Nephron progenitor cell (in vitro differentiated cells): ENCODE measurements around the gene SLC16A9.
"Not testable (repeated sequence)": the region's sequence is repeated elsewhere in the genome, so short reads cannot be mapped to it uniquely, and the experiment has no call there.

Source experiments
- DNase-seq: peaks from one replicate; pipeline ENCODE4 v3.0.0; 2021
- H3K27ac Mint-ChIP-seq: 2 replicates; pipeline ENCODE4 v1.8.0; 2021; ENCODE audit warnings: mild to moderate bottlenecking, moderate library complexity, mixed read lengths
- H3K27me3 Mint-ChIP-seq: 2 replicates; pipeline ENCODE4 v1.8.0; 2021; ENCODE audit warnings: mild to moderate bottlenecking, low read depth, mixed read lengths; ENCODE audit not compliant: poor library complexity
- H3K36me3 Mint-ChIP-seq: 2 replicates; pipeline ENCODE4 v1.8.0; 2021; ENCODE audit warnings: low read depth, mixed read lengths
- H3K4me1 Mint-ChIP-seq: 2 replicates; pipeline ENCODE4 v1.8.0; 2021; ENCODE audit warnings: mixed read lengths
- H3K4me3 Mint-ChIP-seq: 2 replicates; pipeline ENCODE4 v1.8.0; 2021; ENCODE audit warnings: mild to moderate bottlenecking, moderate library complexity, mixed read lengths
- H3K9me3 Mint-ChIP-seq: 2 replicates; pipeline ENCODE4 v1.8.0; 2021; ENCODE audit warnings: mild to moderate bottlenecking, moderate library complexity, mixed read lengths
- TF ChIP-seq, protein P1 (sequence below): fragments of 200-600 bp; sonication (generic); IDR thresholded peaks from 2 replicates; pipeline ENCODE4 v1.5.0; 2021; ENCODE audit warnings: antibody characterized with exemption

Gene SLC16A9

GRCh38 chr10:59750155-59750945, 40.7 kb upstream of the SLC16A9 start:
- TF ChIP-seq, protein P1, sequence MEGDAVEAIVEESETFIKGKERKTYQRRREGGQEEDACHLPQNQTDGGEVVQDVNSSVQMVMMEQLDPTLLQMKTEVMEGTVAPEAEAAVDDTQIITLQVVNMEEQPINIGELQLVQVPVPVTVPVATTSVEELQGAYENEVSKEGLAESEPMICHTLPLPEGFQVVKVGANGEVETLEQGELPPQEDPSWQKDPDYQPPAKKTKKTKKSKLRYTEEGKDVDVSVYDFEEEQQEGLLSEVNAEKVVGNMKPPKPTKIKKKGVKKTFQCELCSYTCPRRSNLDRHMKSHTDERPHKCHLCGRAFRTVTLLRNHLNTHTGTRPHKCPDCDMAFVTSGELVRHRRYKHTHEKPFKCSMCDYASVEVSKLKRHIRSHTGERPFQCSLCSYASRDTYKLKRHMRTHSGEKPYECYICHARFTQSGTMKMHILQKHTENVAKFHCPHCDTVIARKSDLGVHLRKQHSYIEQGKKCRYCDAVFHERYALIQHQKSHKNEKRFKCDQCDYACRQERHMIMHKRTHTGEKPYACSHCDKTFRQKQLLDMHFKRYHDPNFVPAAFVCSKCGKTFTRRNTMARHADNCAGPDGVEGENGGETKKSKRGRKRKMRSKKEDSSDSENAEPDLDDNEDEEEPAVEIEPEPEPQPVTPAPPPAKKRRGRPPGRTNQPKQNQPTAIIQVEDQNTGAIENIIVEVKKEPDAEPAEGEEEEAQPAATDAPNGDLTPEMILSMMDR = no peak
- DNase-seq = no peak
- no peak overlapping the region for H3K4me3 Mint-ChIP-seq

DNA sequence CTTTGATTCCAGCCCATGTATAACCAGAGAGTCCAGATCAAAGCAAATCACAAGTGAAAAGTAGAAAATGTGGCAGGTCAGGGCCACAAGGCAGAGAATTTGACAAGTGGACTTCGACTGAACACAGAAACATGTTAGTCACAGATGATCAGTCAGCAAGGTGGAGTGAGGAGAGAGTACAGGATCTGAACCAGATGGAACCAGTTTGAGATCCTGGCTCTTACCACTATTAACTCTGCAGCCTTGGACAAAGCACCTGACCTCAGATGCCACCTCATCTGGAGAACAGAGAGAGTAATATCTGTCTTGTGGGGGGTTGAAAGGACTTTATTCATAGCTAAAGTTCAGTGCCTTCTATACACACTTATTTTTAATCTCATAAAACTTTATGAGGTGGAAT, 39.2 kb upstream of the SLC16A9 start:
- H3K9me3 Mint-ChIP-seq = peaks cover 7% of the 10 kb centered on the region
- H3K4me3 Mint-ChIP-seq = no peak overlapping the region
- TF ChIP-seq, protein P1 = no peak
- DNase-seq = no peak
- peaks cover 14% of the 10 kb centered on the region for H3K27me3 Mint-ChIP-seq
- H3K36me3 Mint-ChIP-seq = no peaks in the 10 kb centered on the region
- H3K27ac Mint-ChIP-seq = no peak overlapping the region
- peaks cover 5% of the 10 kb centered on the region for H3K4me1 Mint-ChIP-seq

More at GRCh38 chr10:59750155-59750945, 40.7 kb upstream of the SLC16A9 start:
- no peaks in the 10 kb centered on the region for H3K36me3 Mint-ChIP-seq
- H3K4me1 Mint-ChIP-seq = peaks cover 9% of the 10 kb centered on the region
- H3K27ac Mint-ChIP-seq = no peak overlapping the region
- H3K27me3 Mint-ChIP-seq = peaks cover 14% of the 10 kb centered on the region
- H3K9me3 Mint-ChIP-seq = no peaks in the 10 kb centered on the region

GRCh38 chr10:59745163-59745650, 35.6 kb upstream of the SLC16A9 start:
- Mint-ChIP-seq H3K27me3 (no peaks in the 10 kb centered on the region), H3K9me3 (peaks cover 19% of the 10 kb centered on the region), H3K27ac (no peak overlapping the region), H3K4me3 (no peak overlapping the region), H3K36me3 (no peaks in the 10 kb centered on the region), H3K4me1 (peaks cover 5% of the 10 kb centered on the region)
- TF ChIP-seq, protein P1 = no peak
- no peak for DNase-seq

GRCh38 chr10:59744762-59745161, 35.1 kb upstream of the SLC16A9 start:
- not testable (repeated sequence) for DNase-seq, H3K36me3 Mint-ChIP-seq, H3K27me3 Mint-ChIP-seq, H3K4me1 Mint-ChIP-seq, H3K27ac Mint-ChIP-seq, H3K4me3 Mint-ChIP-seq
- H3K9me3 Mint-ChIP-seq = peaks cover 19% of the 10 kb centered on the region

GRCh38 chr10:59744156-59744555, 34.5 kb upstream of the SLC16A9 start:
- not testable (repeated sequence) for DNase-seq, H3K27ac Mint-ChIP-seq, H3K36me3 Mint-ChIP-seq, H3K4me1 Mint-ChIP-seq, H3K4me3 Mint-ChIP-seq, H3K27me3 Mint-ChIP-seq
- peaks cover 19% of the 10 kb centered on the region for H3K9me3 Mint-ChIP-seq

DNA sequence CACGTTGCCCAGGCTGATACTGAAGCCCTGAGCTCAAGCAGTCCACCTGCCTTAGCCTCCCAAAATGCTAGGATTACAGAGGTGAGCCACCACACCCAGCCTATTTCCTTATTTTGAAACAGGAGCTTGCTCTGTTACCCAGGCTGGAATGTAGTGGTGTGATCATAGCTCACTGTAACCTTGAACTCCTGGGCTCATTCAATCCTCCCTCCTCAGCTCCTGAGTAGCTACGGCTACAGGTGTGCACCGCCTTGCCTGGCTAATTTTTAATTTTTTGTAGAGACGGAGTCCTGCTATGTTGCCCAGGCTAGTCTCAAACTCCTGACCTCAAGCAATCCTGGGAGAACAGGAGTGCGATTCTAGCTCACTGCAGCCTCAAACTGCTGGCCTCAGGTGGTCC, 31.9 kb upstream of the SLC16A9 start:
- H3K27ac Mint-ChIP-seq = no peak overlapping the region
- DNase-seq = no peak
- TF ChIP-seq, protein P1 = no peak
- peaks cover 3% of the 10 kb centered on the region for H3K27me3 Mint-ChIP-seq
- H3K9me3 Mint-ChIP-seq = peaks cover 19% of the 10 kb centered on the region
- no peak overlapping the region for H3K4me3 Mint-ChIP-seq
- H3K4me1 Mint-ChIP-seq = no peaks in the 10 kb centered on the region
- H3K36me3 Mint-ChIP-seq = no peaks in the 10 kb centered on the region

GRCh38 chr10:59741048-59741447, 31.4 kb upstream of the SLC16A9 start:
- no peak for DNase-seq
- TF ChIP-seq, protein P1 = no peak
- no peaks in the 10 kb centered on the region for H3K36me3 Mint-ChIP-seq
- no peak overlapping the region for H3K27ac Mint-ChIP-seq
- no peak overlapping the region for H3K4me3 Mint-ChIP-seq
- H3K4me1 Mint-ChIP-seq = no peaks in the 10 kb centered on the region
- peaks cover 3% of the 10 kb centered on the region for H3K27me3 Mint-ChIP-seq
- H3K9me3 Mint-ChIP-seq = peaks cover 19% of the 10 kb centered on the region
